H1 (cell line): ENCODE data around the gene THEM5. TPM values are rescaled to one million over a fixed set of nuclear protein-coding genes. Genes with fewer than 3 reads are reported as not detected.

ENCODE experiments used
- CHD7 ChIP-seq: fragments of 300-600 bp; sonication (generic); IDR thresholded peaks from 2 replicates; pipeline ENCODE4 v1.7.1; 2012; ENCODE audit warnings: low read length, moderate library complexity, mild to moderate bottlenecking, inconsistent platforms; ENCODE audit not compliant: insufficient replicate concordance
- CTBP2 ChIP-seq: IDR thresholded peaks from 2 replicates; pipeline ENCODE4 v1.7.0; 2011; ENCODE audit warnings: borderline replicate concordance, mild to moderate bottlenecking, moderate library complexity, mixed read lengths, low read length; ENCODE audit not compliant: insufficient read depth, insufficient read length
- GTF2F1 ChIP-seq: IDR thresholded peaks from 2 replicates; pipeline ENCODE4 v1.6.1; 2012; ENCODE audit warnings: low read depth, low read length, improper control_type of control experiment, borderline replicate concordance
- RAD21 ChIP-seq, 2 experiments: IDR thresholded peaks in 1 of 2; conservative IDR thresholded peaks in 1 of 2; 2 replicates each; pipeline ENCODE4 v1.6.1; 2011; ENCODE audit warnings: low read depth in 2 of 2, low read length in 2 of 2, improper control_type of control experiment in 1 of 2, inconsistent platforms in 1 of 2, mild to moderate bottlenecking in 1 of 2, moderate library complexity in 1 of 2
- RFX5 ChIP-seq: IDR thresholded peaks from 2 replicates; pipeline ENCODE4 v1.6.1; 2011; ENCODE audit warnings: low read depth, low read length, improper control_type of control experiment, borderline replicate concordance
- RXRA ChIP-seq: IDR thresholded peaks from 2 replicates; pipeline ENCODE4 v1.6.1; 2011; ENCODE audit warnings: low read depth, mild to moderate bottlenecking, low read length, moderate library complexity; ENCODE audit not compliant: insufficient read depth
- SIN3A ChIP-seq, 2 experiments: IDR thresholded peaks in 1 of 2; conservative IDR thresholded peaks in 1 of 2; 2 replicates each; pipeline ENCODE4 v1.6.1; 2011 to 2012; ENCODE audit warnings: low read length in 2 of 2, improper control_type of control experiment in 1 of 2, low read depth in 1 of 2, mild to moderate bottlenecking in 1 of 2
- TBP ChIP-seq: IDR thresholded peaks from 2 replicates; pipeline ENCODE4 v1.6.1; 2011; ENCODE audit warnings: low read depth, low read length, improper control_type of control experiment
- polyA plus RNA-seq, 7 experiments: library from polyadenylated mRNA; depleted of rRNA in 3 of 7; stranded (reverse) in 5 of 7; unstranded in 2 of 7; fragments of >200 nt in 5 of 7; fragments of 200-250 nt in 2 of 7; gene quantifications; 1 replicate in 5 of 7; 2 replicates in 1 of 7; 4 replicates in 1 of 7; pipeline versions ENCODE4 v1.2.1 to v1.2.3, GENCODE V29; 2011 to 2013; ENCODE audit warnings: missing spikeins in 2 of 7, mixed read lengths in 2 of 7
- total RNA-seq: library from RNA; stranded (reverse); fragmentation: NEBNext Ultra II Directional; extraction: Animal tissue kit (Norgen Biotek cat#: 25700); gene quantifications from 2 replicates; pipeline ENCODE4 v1.2.1, GENCODE V29; 2021

THEM5 gene
- total and polyA plus RNA-seq, 2 of the 8 experiments (the other 6 are each of a cell fraction or from before 2014, with no cell fraction given): not detected

- TF ChIP-seq SIN3A (conservative IDR thresholded peaks at IDR 0.05 in 1 of 2, IDR thresholded peaks at IDR 0.05 in 1 of 2; ENCODE audit: low read depth in 1 of 2, low read length in 2 of 2) (peak in 1 of 2 experiments; percentile 68; a peak in 2 of 4 replicates), TBP (peak; percentile 73), RFX5 (no peak), RXRA (no peak), CHD7 (no peak), GTF2F1 (peak; percentile 14; the same call in 1 of the 2 replicates), CTBP2 (peak; percentile 31), RAD21 (IDR thresholded peaks at IDR 0.05 in 1 of 2, conservative IDR thresholded peaks at IDR 0.05 in 1 of 2; ENCODE audit: low read depth in 2 of 2, low read length in 2 of 2) (peak in 1 of 2 experiments; percentile 10; a peak in 1 of 4 replicates)
Observed at GRCh38 chr1:151839457-151840403, 13.8 kb downstream of the THEM5 start, which contains the start of gene C2CD4D (continued).
